OCI-LY1 (cell line): ENCODE measurements around the gene TRABD2B.

Experiments used
- CTCF ChIP-seq: fragments of 200-600 bp; sonication (generic), shearing (Covaris generic); IDR thresholded peaks from 2 replicates; pipeline ENCODE4 v1.5.1; 2017; ENCODE audit warnings: mild to moderate bottlenecking, antibody characterized with exemption, low read length, moderate library complexity, mixed read lengths
- EZH2 ChIP-seq: fragments of 200-600 bp; sonication (generic), shearing (Covaris generic); IDR thresholded peaks from 2 replicates; pipeline ENCODE4 v1.8.0; 2017; ENCODE audit warnings: borderline replicate concordance, mixed run types, mild to moderate bottlenecking, antibody characterized with exemption, low read length, moderate library complexity, mixed read lengths

DNA sequence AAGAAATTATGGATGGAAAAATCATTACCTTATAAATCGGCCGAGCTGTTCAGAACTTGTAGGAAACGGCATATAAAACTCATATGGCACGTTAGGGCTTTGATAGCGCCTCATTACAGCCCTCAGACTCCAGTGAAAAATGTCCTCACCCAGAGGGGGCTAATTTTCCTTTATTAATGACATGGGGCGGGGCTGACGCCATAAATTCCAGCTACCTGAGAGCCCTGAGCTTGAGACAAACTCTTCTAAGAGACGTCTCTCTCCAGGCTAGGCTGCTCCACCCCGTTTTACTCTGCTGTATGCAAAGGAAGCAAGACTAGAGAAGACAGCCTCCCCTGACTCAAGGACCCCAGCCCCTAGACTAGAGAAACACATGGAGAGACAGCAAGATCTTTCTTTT is 149.4 kb downstream of the TRABD2B start:
- no peak for TF ChIP-seq CTCF
- TF ChIP-seq EZH2 = no peak
